Endothelial cell of umbilical vein (primary cell): Measurements from ENCODE around the gene EIF2B4. TPM values are rescaled to one million over a fixed set of nuclear protein-coding genes. Genes with fewer than 3 reads are reported as not detected.

Experiments used
- BruUV-seq: library from RNA; stranded (reverse); fragments of 400-500 nt; replicated peaks from 2 replicates; lab custom pipeline; 2021; lab: Mats Ljungman, UMichigan
- CTCF ChIA-PET: fragments of 300-600, 350-600 bp; sonication (Branson Sonifier 250); formaldehyde crosslinking; loops from one replicate; lab custom pipeline; 2021; ENCODE audit warnings: antibody characterized with exemption, inconsistent platforms; lab: Charles Lee
- POLR2A ChIA-PET: fragments of 300-600, 350-600 bp; sonication (Branson Sonifier 250); formaldehyde crosslinking; loops from one replicate; lab custom pipeline; 2021; ENCODE audit warnings: antibody characterized with exemption, inconsistent platforms; lab: Charles Lee
- DNase-seq: peaks from one replicate; pipeline ENCODE4 v3.0.0-alpha.2; 2011; ENCODE audit warnings: low read depth, low spot score
- FAIRE-seq: peaks from 2 replicates; lab custom pipeline; 2011; peaks lifted over from hg19 to GRCh38; lab: Jason Lieb, UNC
- H2AFZ ChIP-seq: 2 replicates; pipeline ENCODE4 v1.6.0; 2012; ENCODE audit warnings: low read depth, low read length, control low read depth, inconsistent platforms
- H3K27ac ChIP-seq: 2 replicates; pipeline ENCODE4 v1.5.1; 2011; ENCODE audit warnings: low read depth, mild to moderate bottlenecking, control low read depth, low read length, moderate library complexity; ENCODE audit not compliant: insufficient read depth
- H3K27me3 ChIP-seq, 2 experiments: 2 replicates each; pipeline versions ENCODE4 v1.6.0 to v1.6.1; 2011; ENCODE audit warnings: low read length in 2 of 2, mixed read lengths in 1 of 2; ENCODE audit not compliant: control insufficient read depth in 2 of 2, insufficient read depth in 2 of 2
- H3K36me3 ChIP-seq, 2 experiments: 2 replicates in 1 of 2; 3 replicates in 1 of 2; pipeline ENCODE4 v1.5.1; 2011; ENCODE audit warnings: low read length in 2 of 2, mild to moderate bottlenecking in 1 of 2, moderate library complexity in 1 of 2; ENCODE audit not compliant: control insufficient read depth in 2 of 2, insufficient read depth in 2 of 2; ENCODE audit errors: extremely low read depth in 1 of 2
- H3K4me1 ChIP-seq: 3 replicates; pipeline ENCODE4 v1.5.1; 2011; ENCODE audit warnings: mild to moderate bottlenecking, low read length; ENCODE audit not compliant: control insufficient read depth, insufficient read depth; ENCODE audit errors: extremely low read depth
- H3K4me2 ChIP-seq: 2 replicates; pipeline ENCODE4 v1.6.1; 2011; ENCODE audit warnings: low read length, control low read depth, mixed read lengths; ENCODE audit not compliant: insufficient read depth
- H3K4me3 ChIP-seq, 3 experiments: fragments of 200-600 bp in 1 of 3; sonication (generic), shearing (Covaris generic) in 1 of 3; replicated peaks in 1 of 3; 2 replicates each; pipeline ENCODE4 v1.5.1; 2011 to 2016; ENCODE audit warnings: control low read depth in 3 of 3, low read length in 3 of 3, mild to moderate bottlenecking in 2 of 3, inconsistent platforms in 1 of 3, low read depth in 1 of 3, moderate library complexity in 1 of 3; ENCODE audit not compliant: insufficient read depth in 1 of 3
- H3K79me2 ChIP-seq: 2 replicates; pipeline ENCODE4 v1.6.0; 2012; ENCODE audit warnings: low read length, inconsistent platforms; ENCODE audit not compliant: control insufficient read depth, insufficient read depth
- H3K9ac ChIP-seq: replicated peaks from 2 replicates; pipeline ENCODE3; 2011; ENCODE audit warnings: low read length, control low read depth; ENCODE audit not compliant: insufficient read depth; ENCODE audit errors: extremely low read depth
- H3K9me1 ChIP-seq: replicated peaks from 3 replicates; pipeline ENCODE4 v1.6.0; 2011; ENCODE audit warnings: mild to moderate bottlenecking, low read length; ENCODE audit not compliant: control insufficient read depth, insufficient read depth; ENCODE audit errors: extremely low read depth
- H3K9me3 ChIP-seq: replicated peaks from 2 replicates; pipeline ENCODE4 v1.5.1; 2012; ENCODE audit warnings: low read length, inconsistent platforms; ENCODE audit not compliant: control insufficient read depth, insufficient read depth
- H4K20me1 ChIP-seq: replicated peaks from 2 replicates; pipeline ENCODE3; 2011; ENCODE audit warnings: mild to moderate bottlenecking, low read length; ENCODE audit not compliant: control insufficient read depth, insufficient read depth; ENCODE audit errors: extremely low read depth
- FOS ChIP-seq: IDR thresholded peaks from 2 replicates; pipeline ENCODE4 v1.6.1; 2011; ENCODE audit warnings: mild to moderate bottlenecking, low read length, moderate library complexity, borderline replicate concordance; ENCODE audit not compliant: insufficient read depth
- GATA2 ChIP-seq: IDR thresholded peaks from 2 replicates; pipeline ENCODE4 v1.7.0; 2011; ENCODE audit warnings: low read depth, mild to moderate bottlenecking, moderate library complexity, mixed read lengths, low read length; ENCODE audit not compliant: insufficient read length, insufficient read depth
- JUN ChIP-seq: IDR thresholded peaks from 2 replicates; pipeline ENCODE4 v1.6.1; 2011; ENCODE audit warnings: borderline replicate concordance, low read depth; ENCODE audit not compliant: insufficient read length, insufficient read depth
- POLR2AphosphoS5 ChIP-seq: IDR thresholded peaks from 2 replicates; pipeline ENCODE4 v1.6.1; 2012; ENCODE audit warnings: low read depth, mild to moderate bottlenecking, control low read depth, low read length, moderate library complexity; ENCODE audit not compliant: insufficient read depth
- dilution Hi-C: fragments of 300-500 bp; cut with MboI; formaldehyde crosslinking; loops from one replicate; pipeline ENCODE4 v1.15.0; 2019; ENCODE audit warnings: low sequenced_read_pairs; ENCODE audit not compliant: extremely low pct_ligation_motif_present
- intact Hi-C: fragments of 100-400 bp; cut with micrococcal nuclease; formaldehyde crosslinking; loops from one replicate; pipeline ENCODE4 v1.10.0; 2022
- polyA plus RNA-seq, 4 experiments: library from polyadenylated mRNA; depleted of rRNA in 3 of 4; stranded (reverse) in 3 of 4; unstranded in 1 of 4; fragments of >200 nt; gene quantifications; 2 replicates each; pipeline versions ENCODE4 v1.2.1 to v1.2.3, GENCODE V29; 2011 to 2012; ENCODE audit warnings: missing spikeins in 1 of 4
- total RNA-seq: library from RNA; stranded (reverse); gene quantifications from 2 replicates; pipeline ENCODE4 v1.2.3, GENCODE V29; 2021
- TF ChIP-seq, protein P1 (sequence below): IDR thresholded peaks from 2 replicates; pipeline ENCODE4 v1.6.1; 2011; ENCODE audit not compliant: insufficient read depth, insufficient read length
- TF ChIP-seq, protein P2 (sequence below), 2 donors: IDR thresholded peaks; 1 replicate in 1 of 2; 2 replicates in 1 of 2; pipeline ENCODE4 v1.5.1; 2011; ENCODE audit warnings: low read length in 2 of 2, mild to moderate bottlenecking in 2 of 2, moderate library complexity in 2 of 2, control low read depth in 1 of 2, inconsistent platforms in 1 of 2, low read depth in 1 of 2; ENCODE audit not compliant: insufficient read depth in 1 of 2; ENCODE audit errors: extremely low read depth in 1 of 2

EIF2B4 gene
- total and polyA plus RNA-seq, 2 donors (not counting 3 experiments of a cell fraction or from before 2014, with no cell fraction given), result 43.7 to 63.2 TPM

DNA sequence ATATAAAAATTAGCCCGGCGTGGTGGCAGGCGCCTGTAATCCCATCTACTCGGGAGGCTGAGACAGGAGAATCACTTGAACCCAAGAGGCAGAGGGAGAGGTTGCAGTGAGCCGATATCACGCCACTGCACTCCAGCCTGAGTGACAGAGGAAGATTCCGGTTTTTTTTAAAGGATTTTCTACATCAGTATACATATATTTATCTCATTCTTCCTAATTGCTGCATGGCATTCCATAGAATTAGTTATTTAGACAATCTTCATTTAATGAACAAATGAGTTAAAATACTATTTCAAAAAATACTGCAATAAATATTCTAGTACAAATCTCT, 15.6 kb downstream of the EIF2B4 start:
- ChIA-PET POLR2A (no interaction called here), CTCF (interaction anchor here (0.6 to 2.1 kb wide), 3 partner anchors 15 to 288 kb away, joined by 3 to 5 read pairs (median 4); partner anchors contain the start of gene EIF2B4)
- peaks cover 76% of the 10 kb centered on the region for H3K79me2 ChIP-seq
- FAIRE-seq (no peak), DNase-seq (no peak)
- H3K27ac ChIP-seq, result no peak overlapping the region
- TF ChIP-seq JUN (no peak), POLR2AphosphoS5 (no peak), GATA2 (no peak), FOS (no peak)
- TF ChIP-seq, protein P1, sequence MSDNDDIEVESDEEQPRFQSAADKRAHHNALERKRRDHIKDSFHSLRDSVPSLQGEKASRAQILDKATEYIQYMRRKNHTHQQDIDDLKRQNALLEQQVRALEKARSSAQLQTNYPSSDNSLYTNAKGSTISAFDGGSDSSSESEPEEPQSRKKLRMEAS, result no peak
- TF ChIP-seq, protein P2, sequence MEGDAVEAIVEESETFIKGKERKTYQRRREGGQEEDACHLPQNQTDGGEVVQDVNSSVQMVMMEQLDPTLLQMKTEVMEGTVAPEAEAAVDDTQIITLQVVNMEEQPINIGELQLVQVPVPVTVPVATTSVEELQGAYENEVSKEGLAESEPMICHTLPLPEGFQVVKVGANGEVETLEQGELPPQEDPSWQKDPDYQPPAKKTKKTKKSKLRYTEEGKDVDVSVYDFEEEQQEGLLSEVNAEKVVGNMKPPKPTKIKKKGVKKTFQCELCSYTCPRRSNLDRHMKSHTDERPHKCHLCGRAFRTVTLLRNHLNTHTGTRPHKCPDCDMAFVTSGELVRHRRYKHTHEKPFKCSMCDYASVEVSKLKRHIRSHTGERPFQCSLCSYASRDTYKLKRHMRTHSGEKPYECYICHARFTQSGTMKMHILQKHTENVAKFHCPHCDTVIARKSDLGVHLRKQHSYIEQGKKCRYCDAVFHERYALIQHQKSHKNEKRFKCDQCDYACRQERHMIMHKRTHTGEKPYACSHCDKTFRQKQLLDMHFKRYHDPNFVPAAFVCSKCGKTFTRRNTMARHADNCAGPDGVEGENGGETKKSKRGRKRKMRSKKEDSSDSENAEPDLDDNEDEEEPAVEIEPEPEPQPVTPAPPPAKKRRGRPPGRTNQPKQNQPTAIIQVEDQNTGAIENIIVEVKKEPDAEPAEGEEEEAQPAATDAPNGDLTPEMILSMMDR (IDR thresholded peaks at IDR 0.05; ENCODE audit: extremely low read depth in 1 of 2, insufficient read depth in 1 of 2, low read depth in 1 of 2, low read length in 2 of 2), result no peak
- BruUV-seq, result no TSS peak
- no peak overlapping the region for H3K4me3 ChIP-seq
- H3K36me3 ChIP-seq, result no peaks in the 10 kb centered on the region
- H4K20me1 ChIP-seq, result peaks cover 3% of the 10 kb centered on the region
- no peak overlapping the region for H3K9ac ChIP-seq
- intact Hi-C loops, result no loop called here
- H3K9me1 ChIP-seq, result no peaks in the 10 kb centered on the region
- H3K4me2 ChIP-seq, result no peak overlapping the region
- dilution Hi-C loops, result no loop called here
- H3K27me3 ChIP-seq, result no peaks in the 10 kb centered on the region
- no peaks in the 10 kb centered on the region for H3K9me3 ChIP-seq
- no peak overlapping the region for H2AFZ ChIP-seq
- peaks cover 16% of the 10 kb centered on the region for H3K4me1 ChIP-seq
